CD4-positive, alpha-beta T cell treated with Interleukin-15 for 4 hours (primary cell): Measurements from ENCODE around the gene INPP1.
A peak's percentile ranks its signal among the peaks of the same experiment; 100 is the strongest.

Experiments used
- DNase-seq: peaks from one replicate; pipeline ENCODE4 v3.0.0-alpha.2; 2020; ENCODE audit warnings: low spot score

INPP1 gene

GRCh38 chr2:190361572-190361971 is 18.2 kb downstream of the INPP1 start:
- DNase-seq, result no peak

- no peak for DNase-seq
These were observed 19.5 kb downstream of the INPP1 start for GRCh38 chr2:190362894-190363293.

DNA sequence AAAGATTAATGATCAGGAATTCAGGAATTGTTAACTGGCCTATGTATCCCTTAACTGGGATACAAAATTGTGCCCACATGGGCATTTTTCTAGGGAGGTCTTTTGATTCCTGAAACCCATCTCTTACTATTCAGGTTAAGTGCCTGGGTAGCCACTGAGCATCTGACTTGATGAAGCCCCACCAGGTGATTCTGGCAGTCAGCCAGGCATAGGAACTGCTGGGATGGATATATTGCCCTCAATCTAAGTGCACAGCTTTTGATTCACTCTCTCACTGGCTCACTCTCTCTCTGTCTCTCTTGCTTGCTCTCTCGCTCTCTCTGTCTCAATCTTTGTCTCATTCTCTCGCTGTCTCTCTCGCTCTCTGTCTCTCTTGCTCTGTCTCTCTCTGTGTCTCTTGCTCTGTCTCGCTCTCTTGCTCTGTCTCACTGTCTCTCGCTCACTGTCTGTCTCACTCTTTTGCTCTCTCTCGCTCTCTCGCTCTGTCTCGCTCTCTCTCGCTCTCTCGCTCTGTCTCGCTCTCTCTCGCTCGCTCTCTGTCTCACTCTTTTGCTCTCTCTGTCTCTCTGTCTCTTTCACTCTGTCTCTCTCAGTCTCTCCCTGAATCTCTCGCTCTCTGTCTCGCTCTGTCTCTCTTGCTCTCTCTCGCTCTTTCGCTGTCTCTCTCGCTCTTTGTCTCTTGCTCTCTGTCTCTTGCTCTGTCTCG is 22.3 kb downstream of the INPP1 start:
- DNase-seq, result no peak

- no peak for DNase-seq
These were observed 22.9 kb downstream of the INPP1 start for GRCh38 chr2:190366248-190366753.

DNA sequence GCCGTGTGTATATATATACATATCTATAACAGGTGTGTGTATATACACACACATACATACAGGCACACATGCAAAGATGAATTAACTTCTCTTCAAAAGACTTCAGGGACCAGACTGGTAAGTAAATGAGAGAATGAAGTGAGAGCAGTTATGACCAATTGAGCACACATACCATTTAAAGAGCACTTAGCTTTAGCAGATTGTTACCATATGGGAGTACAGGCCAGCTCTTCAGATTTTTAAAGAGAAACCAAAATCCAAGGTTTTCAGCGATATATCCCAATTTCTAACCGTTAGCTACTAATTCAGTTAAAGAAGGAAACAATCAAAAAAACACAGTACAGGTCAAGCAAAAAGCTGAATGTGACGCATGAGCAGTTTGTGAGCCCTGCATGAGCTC is 23.7 kb downstream of the INPP1 start:
- DNase-seq, result no peak

DNA sequence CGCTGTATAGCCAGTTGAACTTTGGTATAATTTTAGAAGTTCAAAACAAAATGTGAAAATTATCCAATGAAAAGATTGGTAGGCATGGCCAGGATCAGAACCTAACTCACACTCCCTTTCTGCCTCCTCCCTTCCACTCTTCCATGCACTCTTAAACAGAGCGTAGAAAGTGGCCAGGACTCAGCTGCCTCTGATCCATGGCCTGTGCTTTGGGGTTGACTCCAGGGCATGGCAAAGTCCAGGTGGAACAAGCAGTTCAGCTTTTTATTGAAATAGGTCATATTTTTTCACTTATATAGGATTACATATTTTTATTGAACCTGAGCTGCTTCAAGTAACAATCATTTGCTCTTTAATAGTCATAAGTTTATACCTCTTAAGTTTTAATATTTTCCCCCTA is 26.2 kb downstream of the INPP1 start:
- DNase-seq, result no peak

DNA sequence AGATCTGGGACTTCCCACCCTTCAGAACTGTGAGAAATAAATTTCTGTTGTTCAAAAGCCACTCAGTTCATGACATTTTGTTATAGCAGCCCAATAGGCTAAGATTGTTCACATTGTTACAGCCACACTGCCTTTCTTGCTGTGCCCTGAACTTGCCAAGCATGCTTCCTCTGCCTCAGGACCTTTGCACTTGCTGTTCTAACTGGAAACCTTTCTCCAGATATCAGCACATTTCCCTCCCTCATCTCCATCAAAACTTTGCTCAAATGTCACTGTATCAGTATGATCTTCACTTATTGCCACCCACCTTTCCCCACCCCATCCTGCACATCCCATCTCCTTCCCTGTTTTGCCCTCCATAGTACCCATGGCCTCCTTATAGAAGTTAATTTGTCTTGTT is 32.7 kb downstream of the INPP1 start:
- DNase-seq, result no peak

DNA sequence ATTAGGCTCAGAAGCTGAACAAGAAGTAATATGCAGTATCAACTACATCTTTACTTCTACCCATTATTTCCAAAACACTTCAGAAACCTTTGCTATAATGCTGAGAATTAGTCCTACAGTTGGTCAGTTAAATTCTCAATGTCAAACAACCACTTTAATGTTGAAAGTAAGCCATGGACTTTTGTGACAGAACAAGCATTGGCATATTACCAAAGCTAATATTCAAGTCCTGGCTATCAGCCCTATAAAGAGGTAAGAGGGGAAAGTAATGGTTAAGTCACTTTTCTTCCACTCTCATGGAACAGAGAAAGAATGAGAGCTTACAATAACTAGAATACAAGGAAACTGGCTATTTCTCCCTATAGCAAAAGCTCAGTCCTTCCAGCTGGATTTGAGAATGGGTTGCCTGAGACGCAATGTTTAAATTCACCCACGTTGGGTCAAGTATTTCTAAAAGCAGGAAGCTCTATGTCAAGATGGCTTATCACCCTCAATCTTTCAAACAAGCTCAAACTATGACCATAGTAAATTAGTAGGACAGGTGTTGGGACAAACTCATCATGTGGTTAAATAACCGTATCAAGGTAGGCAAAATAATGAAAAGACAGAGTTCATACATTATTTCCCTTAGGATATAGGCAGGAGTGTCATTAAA is 33.3 kb downstream of the INPP1 start:
- DNase-seq, result no peak

- no peak for DNase-seq
These were observed 35.5 kb downstream of the INPP1 start for GRCh38 chr2:190378880-190379237.

GRCh38 chr2:190379249-190379964 is 36.0 kb downstream of the INPP1 start:
- DNase-seq, result no peak

DNA sequence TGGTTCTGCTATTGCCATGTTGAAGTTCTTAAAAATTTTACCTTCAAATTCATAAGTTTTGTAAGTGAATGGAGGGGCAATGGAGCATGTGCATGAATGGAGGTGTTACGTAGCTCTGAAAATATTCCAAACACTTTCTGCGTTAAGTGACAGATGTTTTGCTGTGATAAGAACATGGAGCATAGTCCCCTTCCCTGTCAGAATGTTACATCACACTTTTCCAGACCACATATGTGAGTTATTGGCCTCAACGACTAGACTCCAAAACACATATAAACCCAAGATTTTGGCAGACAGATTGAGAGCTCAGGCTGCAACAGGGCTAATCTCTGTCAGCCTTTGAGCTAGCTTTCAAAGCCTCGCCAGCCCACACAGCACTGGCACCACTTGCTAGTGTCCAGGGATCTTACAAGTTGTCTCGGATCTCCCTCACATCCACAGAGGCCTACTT is 37.6 kb downstream of the INPP1 start:
- DNase-seq, result no peak

DNA sequence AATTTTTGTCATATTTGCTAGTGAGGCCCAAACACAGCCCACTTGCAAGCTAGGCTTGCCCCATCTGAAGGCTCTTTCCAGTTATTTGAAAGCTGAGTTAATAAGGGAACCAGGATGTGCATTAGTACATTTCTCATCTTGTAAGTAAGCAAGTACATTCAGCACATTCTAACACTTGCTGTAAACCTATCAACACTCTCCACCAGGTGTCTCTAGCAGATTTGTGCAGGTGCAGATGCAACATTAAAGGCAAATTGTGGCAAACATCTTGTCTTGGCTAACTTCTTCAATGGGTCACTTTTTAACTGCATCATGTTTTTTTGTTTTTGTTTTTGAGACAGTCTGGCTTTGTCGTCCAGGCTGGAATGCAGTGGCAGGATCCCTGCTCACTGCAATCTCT is 39.5 kb downstream of the INPP1 start:
- DNase-seq, result peak; percentile 64

DNA sequence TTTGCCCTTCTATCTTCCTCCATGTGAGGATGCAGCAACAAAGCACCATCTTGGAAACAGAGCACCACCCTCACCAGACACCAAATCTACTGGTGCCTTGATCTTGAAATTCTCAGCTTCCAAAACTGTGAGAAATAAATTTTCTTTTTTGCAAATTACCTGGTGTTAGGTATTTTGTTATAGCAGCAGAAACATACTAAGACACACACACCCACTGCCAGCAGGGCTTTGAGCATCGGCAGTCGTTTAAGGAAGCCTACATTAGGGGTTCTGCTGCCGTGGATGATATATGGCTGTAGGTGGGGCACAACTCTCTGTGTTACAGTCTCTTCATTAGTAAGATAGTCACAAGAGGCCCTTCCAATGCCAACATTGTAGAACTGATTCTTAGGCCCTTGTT is 44.0 kb downstream of the INPP1 start:
- DNase-seq, result no peak

- no peak for DNase-seq
These were observed 52.9 kb downstream of the INPP1 start for GRCh38 chr2:190396271-190396670.

DNA sequence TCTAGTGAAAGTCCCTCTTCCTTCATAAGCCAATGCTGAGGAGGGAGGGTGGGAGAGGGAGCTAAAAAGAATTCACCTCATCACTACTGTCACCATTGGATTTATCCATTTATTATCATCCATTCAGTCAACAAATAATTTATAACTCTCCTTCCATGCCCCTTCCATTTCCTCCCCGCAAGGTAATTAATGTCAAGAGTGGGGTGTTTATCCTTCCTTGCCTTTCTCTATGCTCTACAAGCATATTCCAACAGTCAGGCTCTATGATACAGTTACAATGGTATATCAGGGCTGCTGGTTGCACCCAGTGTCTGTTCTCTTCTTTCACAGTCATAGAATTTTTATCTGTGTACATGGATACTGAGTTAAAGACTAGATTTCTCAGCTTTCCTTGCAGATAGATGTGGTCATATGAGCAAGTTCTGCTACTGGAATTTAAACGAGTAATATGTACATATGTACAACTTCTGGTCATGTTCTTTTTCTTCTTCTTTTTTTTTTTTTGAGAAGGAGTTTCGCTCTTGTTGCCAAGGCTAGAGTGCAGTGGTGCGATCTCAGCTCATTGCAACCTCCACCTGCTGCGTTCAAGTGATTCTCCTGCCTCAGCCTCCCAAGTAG is 59.7 kb downstream of the INPP1 start:
- DNase-seq, result no peak

GRCh38 chr2:190404487-190404886 is 61.1 kb downstream of the INPP1 start:
- no peak for DNase-seq

- no peak for DNase-seq
These were observed 61.7 kb downstream of the INPP1 start for GRCh38 chr2:190405070-190405469.

DNA sequence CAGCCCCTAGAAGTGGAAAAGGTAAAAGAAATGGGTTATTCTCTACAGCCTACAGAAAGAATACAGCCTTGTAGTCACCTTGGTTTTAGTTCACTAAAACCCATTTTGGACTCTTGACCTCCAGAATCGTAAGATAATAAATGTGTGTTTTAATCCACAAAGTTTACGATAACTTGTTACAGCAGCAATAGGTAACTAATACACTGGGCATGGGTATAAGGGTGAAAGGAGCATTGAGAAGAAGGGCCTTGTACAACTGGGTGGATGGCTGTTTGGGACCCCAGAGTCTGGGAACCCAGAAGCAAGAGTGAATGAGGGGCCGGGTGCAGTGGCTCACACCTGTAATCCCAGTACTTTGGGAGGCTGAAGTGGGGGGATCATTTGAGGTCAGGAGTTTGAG is 62.6 kb downstream of the INPP1 start:
- no peak for DNase-seq

GRCh38 chr2:190406805-190407204 is 63.4 kb downstream of the INPP1 start:
- DNase-seq, result no peak

- DNase-seq, result no peak
These were observed 63.9 kb downstream of the INPP1 start for GRCh38 chr2:190407246-190407661.

GRCh38 chr2:190407662-190408537 is 64.5 kb downstream of the INPP1 start, which contains the start of gene MFSD6:
MFSD6 (plus strand) TSS chr2:190408355; CDS start chr2:190436030, 27,675 bp downstream.
- peak; percentile 64 for DNase-seq
